Stimulated activated naive CD4-positive, alpha-beta T cell treated with Interleukin-2 at 50 U/mL for 16 hours (primary cell): ENCODE data around the gene SUSD6.

Experiments used
- DNase-seq: peaks from one replicate; lab custom pipeline; 2025; lab: John Stamatoyannopoulos, UW

Gene SUSD6

GRCh38 chr14:69760810-69761209 is 149.4 kb downstream of the SUSD6 start:
- no peak for DNase-seq

GRCh38 chr14:69763761-69764510 is 152.5 kb downstream of the SUSD6 start:
- peak; percentile 8 for DNase-seq
